ENCODE data around the gene TLR5. TPM values are rescaled to one million over a fixed set of nuclear protein-coding genes. Genes with fewer than 3 reads are reported as not detected.

The TLR5 gene
- polyA plus RNA-seq, 1 of the 3 experiments (the other 2 are of a cell fraction), result not detected

GRCh38 chr1:223081181-223081994 is 61.7 kb downstream of the TLR5 start:
- POLR2A ChIA-PET, result no interaction called here
- TF ChIP-seq SIN3A (IDR thresholded peaks at IDR 0.05; ENCODE audit: borderline replicate concordance, low read depth, low read length), result peak; percentile 61; the same call in 1 of the 2 replicates
- TF ChIP-seq RXRA (IDR thresholded peaks at IDR 0.05; ENCODE audit: borderline replicate concordance, low read depth), result no peak
- peak; percentile 90 for TF ChIP-seq CTCF (IDR thresholded peaks at IDR 0.05)
- TF ChIP-seq MAX (IDR thresholded peaks at IDR 0.05; ENCODE audit: low read depth), result peak; percentile 35; the same call in 1 of the 2 replicates
- TF ChIP-seq TCF12 (IDR thresholded peaks at IDR 0.05), result peak; percentile 37; the same call in 1 of the 2 replicates
- TF ChIP-seq RAD21 (IDR thresholded peaks at IDR 0.05; ENCODE audit: low read length), result peak; percentile 98
- no peak for TF ChIP-seq FOXJ3 (CRISPR knock-in tag; IDR thresholded peaks at IDR 0.05)
- TF ChIP-seq USF1 (IDR thresholded peaks at IDR 0.05; ENCODE audit: borderline replicate concordance, low read depth), result no peak
- no peak for TF ChIP-seq USF2 (IDR thresholded peaks at IDR 0.05; ENCODE audit: borderline replicate concordance, low read depth, low read length)
- 0 out of 2 replicates have a peak, but pooled peaks have one; percentile 30 for TF ChIP-seq TEAD4 (IDR thresholded peaks at IDR 0.05; ENCODE audit: borderline replicate concordance, insufficient read depth)
- TF ChIP-seq NRF1 (IDR thresholded peaks at IDR 0.05; ENCODE audit: low read depth, low read length), result no peak
- TF ChIP-seq YY1 (IDR thresholded peaks at IDR 0.05; ENCODE audit: low read depth), result no peak
- TF ChIP-seq SMC3 (IDR thresholded peaks at IDR 0.05; ENCODE audit: low read depth, low read length), result peak; percentile 99
- TF ChIP-seq NFIC (IDR thresholded peaks at IDR 0.05; ENCODE audit: borderline replicate concordance), result peak; percentile 64
- peak; percentile 91 for DNase-seq
- CTCF ChIA-PET, result interaction anchor here (0.6 to 4.5 kb wide), 34 partner anchors 9 to 447 kb away, joined by 3 to 29 read pairs (median 4); partner anchors contain the start of gene FAM177B
- Histone ChIP-seq H3K27me3 (ENCODE audit: insufficient read depth) (no peaks in the 10 kb centered on the region; the same call in 1 of the 2 replicates), H3K4me3 (ENCODE audit: low read depth in 2 of 2, low read length in 1 of 2) (peak overlapping the region; percentile 43 to 52; a peak in 3 of 4 replicates), H3K9ac (peak overlapping the region; percentile 42; the same call in 1 of the 2 replicates), H3K9me3 (no peaks in the 10 kb centered on the region), H3K36me3 (replicated peaks in 1 of 2; ENCODE audit: control insufficient read depth in 1 of 2, insufficient read depth in 2 of 2, low read length in 1 of 2) (no peaks in the 10 kb centered on the region), H3K9me2 (no peaks in the 10 kb centered on the region), H3K4me1 (ENCODE audit: control insufficient read depth in 1 of 2, insufficient read depth in 2 of 2, low read depth in 1 of 2, low read length in 1 of 2) (peaks cover 0 to 12% of the 10 kb centered on the region in 2 experiments; a peak in 1 of 4 replicates), H4K20me1 (ENCODE audit: insufficient read depth) (no peaks in the 10 kb centered on the region), H3F3A (replicated peaks; ENCODE audit: insufficient read depth) (no peaks in the 10 kb centered on the region), H3K79me2 (ENCODE audit: insufficient read depth) (no peaks in the 10 kb centered on the region), H3K4me2 (peak overlapping the region; percentile 71), H3K27ac (ENCODE audit: low read depth in 2 of 2, low read length in 1 of 2) (peak overlapping the region in 1 of 2 experiments; percentile 25; a peak in 1 of 4 replicates), H2AFZ (ENCODE audit: low read depth) (peak overlapping the region; percentile 81; the same call in 1 of the 2 replicates)
- 5% methylated on average over 25 of the region's 33 CpGs for WGBS (ENCODE audit: low lambda C conversion rate)
